ENCODE data around the gene PFAS. TPM values are rescaled to one million over a fixed set of nuclear protein-coding genes. Genes with fewer than 3 reads are reported as not detected.

PFAS gene
- total RNA-seq, 1 donor from 2014 or later = 14.7 TPM

DNA sequence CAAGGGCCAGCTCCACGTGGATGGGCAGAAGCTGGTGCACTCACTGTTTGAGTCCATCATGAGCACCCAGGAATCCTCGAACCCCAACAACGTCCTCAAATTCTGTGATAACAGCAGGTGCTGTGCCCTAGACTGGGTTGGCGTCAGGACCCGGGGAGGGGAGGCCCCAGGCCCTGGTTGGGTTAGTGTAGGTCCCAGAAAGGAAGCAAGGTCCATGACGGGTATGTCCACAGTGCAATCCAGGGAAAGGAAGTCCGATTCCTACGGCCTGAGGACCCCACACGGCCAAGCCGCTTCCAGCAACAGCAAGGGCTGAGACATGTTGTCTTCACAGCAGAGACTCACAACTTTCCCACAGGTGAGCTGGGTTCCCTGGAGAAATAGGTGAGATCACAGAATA, 7.2 kb downstream of the PFAS start:
- intact Hi-C loops (cut with DNase I) = no loop called here
- DNase-seq (ENCODE audit: missing footprints) = no peak
- ATAC-seq = no peak

- no peak for DNase-seq (ENCODE audit: missing footprints)
- ATAC-seq = no peak
- intact Hi-C loops (cut with DNase I) = no loop called here
Observed at GRCh38 chr17:8256691-8257090, 7.6 kb downstream of the PFAS start.

GRCh38 chr17:8257801-8258200, 8.7 kb downstream of the PFAS start:
- intact Hi-C loops (cut with DNase I) = no loop called here
- ATAC-seq = no peak

DNA sequence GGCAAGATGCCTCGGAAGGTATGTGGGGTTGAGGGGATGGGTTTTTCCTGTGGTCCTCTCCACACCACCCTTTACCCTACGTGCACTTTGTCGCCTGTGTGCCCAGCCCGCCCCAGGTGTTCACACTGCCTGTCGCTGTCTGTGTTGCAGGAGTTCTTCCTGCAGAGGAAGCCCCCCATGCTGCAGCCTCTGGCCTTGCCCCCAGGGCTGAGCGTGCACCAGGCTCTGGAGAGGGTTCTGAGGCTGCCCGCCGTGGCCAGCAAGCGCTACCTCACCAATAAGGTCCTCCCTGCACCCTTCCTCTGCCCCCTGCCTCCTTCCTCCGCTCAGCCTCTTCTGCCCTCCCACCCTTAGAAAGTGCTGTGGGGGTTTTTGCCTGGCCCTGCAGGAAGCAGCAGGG, 15.2 kb downstream of the PFAS start:
- intact Hi-C loops (cut with DNase I) = no loop called here
- ATAC-seq (no peak), DNase-seq (ENCODE audit: missing footprints) (no peak)

More at GRCh38 chr17:8257801-8258200, 8.7 kb downstream of the PFAS start:
- no peak for DNase-seq (ENCODE audit: missing footprints)

DNA sequence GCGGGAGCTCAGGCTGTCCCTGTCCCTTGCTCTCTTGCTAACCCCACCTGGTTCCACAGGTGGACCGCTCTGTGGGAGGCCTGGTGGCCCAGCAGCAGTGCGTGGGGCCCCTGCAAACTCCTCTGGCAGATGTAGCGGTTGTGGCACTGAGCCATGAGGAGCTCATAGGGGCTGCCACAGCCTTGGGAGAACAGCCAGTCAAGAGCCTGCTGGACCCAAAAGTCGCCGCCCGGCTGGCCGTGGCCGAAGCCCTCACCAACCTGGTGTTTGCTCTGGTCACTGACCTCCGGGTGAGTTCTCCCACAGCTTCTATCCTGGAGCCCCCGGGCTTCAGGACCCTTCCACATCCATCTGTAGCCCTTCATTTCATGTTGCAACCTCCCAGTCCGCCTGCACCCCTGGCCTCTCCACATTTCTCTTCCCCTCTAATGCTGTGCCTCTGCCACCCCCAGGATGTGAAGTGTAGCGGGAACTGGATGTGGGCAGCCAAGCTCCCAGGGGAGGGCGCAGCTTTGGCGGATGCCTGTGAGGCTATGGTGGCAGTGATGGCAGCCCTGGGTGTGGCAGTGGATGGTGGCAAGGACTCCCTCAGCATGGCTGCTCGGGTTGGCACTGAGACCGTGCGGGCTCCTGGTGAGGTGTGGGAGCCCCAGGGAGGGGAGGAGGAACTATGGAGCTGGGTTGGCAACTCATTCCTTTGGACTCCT, 15.9 kb downstream of the PFAS start:
- intact Hi-C loops (cut with DNase I) = no loop called here
- peak; percentile 18 for ATAC-seq
- no peak for DNase-seq (ENCODE audit: missing footprints)

DNA sequence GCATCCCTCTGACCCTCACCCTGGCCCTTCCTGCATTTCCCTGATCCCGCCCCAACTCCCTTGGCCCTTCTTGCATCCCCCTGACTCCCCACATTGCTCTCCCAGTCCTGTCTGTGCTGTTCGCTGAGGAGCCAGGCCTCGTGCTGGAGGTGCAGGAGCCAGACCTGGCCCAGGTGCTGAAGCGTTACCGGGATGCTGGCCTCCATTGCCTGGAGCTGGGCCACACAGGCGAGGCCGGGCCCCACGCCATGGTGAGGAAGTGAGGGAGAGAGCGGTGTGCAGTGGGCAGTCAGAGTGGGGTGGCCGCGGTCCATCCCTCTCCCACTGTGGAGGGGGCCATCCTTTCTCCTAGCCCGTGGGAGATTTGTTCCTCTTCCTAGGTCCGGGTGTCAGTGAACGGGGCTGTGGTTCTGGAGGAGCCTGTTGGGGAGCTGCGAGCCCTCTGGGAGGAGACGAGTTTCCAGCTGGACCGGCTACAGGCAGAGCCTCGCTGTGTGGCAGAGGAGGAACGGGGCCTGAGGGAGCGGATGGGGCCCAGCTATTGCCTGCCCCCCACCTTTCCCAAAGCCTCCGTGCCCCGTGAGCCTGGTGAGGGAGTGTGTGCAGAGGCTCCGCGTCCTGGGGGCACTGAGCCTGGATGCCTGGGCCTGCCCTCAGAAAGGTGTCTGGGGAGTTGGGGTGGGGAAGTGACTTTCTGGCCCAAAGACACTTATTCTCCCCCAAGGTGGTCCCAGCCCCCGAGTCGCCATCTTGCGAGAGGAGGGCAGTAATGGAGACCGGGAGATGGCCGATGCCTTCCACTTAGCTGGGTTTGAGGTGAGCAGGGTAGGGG, 17.8 kb downstream of the PFAS start:
- DNase-seq (ENCODE audit: missing footprints) (no peak), ATAC-seq (no peak)
- intact Hi-C loops (cut with DNase I) = no loop called here

- DNase-seq (ENCODE audit: missing footprints) (no peak), ATAC-seq (no peak)
- intact Hi-C loops (cut with DNase I) = no loop called here
Observed at GRCh38 chr17:8267480-8268147, 18.5 kb downstream of the PFAS start.

DNA sequence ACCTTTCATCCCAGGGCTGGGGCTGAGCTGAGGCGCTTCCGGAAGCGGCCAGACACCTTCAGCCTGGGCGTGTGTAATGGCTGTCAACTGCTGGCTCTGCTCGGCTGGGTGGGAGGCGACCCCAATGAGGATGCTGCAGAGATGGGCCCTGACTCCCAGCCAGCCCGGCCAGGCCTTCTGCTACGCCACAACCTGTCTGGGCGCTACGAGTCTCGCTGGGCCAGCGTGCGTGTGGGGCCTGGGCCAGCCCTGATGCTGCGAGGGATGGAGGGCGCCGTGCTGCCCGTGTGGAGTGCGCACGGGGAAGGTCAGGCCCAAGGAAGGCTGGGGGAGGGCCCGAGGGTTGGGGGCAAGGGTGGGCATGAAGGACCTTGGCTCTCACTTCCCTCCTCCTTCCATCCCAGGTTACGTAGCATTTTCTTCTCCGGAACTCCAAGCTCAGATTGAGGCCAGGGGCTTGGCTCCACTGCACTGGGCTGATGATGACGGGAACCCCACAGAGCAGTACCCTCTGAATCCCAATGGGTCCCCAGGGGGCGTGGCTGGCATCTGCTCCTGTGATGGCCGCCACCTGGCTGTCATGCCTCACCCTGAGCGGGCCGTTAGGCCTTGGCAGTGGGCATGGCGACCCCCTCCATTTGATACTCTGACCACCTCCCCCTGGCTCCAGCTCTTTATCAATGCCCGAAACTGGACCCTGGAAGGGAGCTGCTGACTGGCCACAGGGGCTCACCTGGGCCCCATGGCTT, 19.6 kb downstream of the PFAS start:
- intact Hi-C loops (cut with DNase I) = no loop called here
- ATAC-seq = no peak
- no peak for DNase-seq (ENCODE audit: missing footprints)

DNA sequence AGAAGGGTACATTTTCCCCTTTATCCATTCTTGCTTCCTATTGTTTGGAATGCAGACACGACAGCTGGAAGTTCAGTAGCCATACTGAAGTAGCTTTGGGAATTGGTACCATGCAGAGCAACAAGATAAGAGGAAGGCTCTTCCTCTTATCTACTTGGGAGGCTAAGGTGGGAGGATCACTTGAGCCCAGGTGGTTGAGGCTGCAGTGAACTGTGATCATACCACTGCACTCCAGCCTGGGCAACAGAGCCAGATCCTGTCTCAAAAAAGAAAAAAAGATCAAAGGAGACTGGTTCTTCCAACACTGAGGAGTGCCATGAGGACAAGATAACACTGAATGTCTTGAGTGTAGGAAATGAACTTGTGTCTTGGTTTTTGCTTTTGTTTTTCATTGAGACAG, 23.3 kb downstream of the PFAS start:
- intact Hi-C loops (cut with DNase I) = no loop called here
- DNase-seq (ENCODE audit: missing footprints) = no peak
- no peak for ATAC-seq

DNA sequence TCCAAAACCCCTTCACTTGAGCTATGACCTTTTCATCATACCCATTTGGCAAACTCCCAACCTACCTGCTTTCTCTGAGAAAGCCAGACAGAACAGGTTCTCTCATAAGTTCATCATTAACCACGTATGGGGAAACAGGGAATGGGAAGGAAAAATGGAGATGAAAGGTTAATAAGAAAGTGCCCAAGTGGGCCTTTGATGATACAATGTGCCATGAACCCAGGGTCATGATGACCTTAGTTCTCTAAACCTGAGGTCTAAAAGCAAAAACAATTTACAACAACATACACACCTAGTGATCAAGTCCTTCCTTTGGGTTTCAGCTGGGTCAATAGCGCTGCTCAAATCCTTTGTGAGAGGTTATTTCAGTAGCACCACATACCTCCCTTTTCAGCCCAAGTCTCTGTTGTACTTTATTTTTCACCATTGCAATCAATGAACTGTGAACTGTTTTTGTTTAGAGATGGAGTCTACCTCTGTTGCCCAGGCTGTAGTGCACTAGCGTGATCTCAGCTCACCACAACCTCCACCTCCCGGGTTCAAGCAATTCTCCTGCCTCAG, 24.9 kb downstream of the PFAS start:
- intact Hi-C loops (cut with DNase I) = no loop called here
- DNase-seq (ENCODE audit: missing footprints) (no peak), ATAC-seq (no peak)

DNA sequence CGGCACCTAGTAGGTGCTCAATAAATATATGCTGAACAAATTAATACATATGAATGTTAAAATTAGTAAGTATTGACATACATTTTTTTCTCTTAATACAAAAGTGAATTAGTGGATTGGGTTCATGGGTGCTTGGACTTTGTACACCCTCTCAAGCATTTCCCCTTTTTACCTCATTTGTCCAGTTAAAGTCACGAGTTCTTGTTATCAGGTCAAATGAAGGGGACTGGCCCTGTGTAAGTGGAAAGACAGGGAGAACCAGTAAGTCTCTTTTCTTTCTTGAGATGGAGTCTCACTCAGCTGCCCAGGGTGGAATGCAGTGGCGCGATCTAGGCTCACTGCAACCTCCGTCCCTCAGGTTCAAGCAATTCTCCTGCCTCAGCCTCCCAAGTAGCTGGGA, 25.7 kb downstream of the PFAS start:
- DNase-seq (ENCODE audit: missing footprints) = no peak
- intact Hi-C loops (cut with DNase I) = no loop called here

GRCh38 chr17:8275421-8276290, 26.6 kb downstream of the PFAS start:
- intact Hi-C loops (cut with DNase I) = no loop called here
- ATAC-seq (no peak), DNase-seq (ENCODE audit: missing footprints) (no peak)

More for the DNA sequence above, 25.7 kb downstream of the PFAS start:
- no peak for ATAC-seq

GRCh38 chr17:8277317-8277716, 28.2 kb downstream of the PFAS start:
- intact Hi-C loops (cut with DNase I) = no loop called here
- DNase-seq (ENCODE audit: missing footprints) (no peak), ATAC-seq (no peak)

GRCh38 chr17:8282345-8282744, 33.3 kb downstream of the PFAS start:
- intact Hi-C loops (cut with DNase I) = no loop called here
- ATAC-seq (no peak), DNase-seq (ENCODE audit: missing footprints) (no peak)

GRCh38 chr17:8283356-8283755, 34.3 kb downstream of the PFAS start:
- ATAC-seq = no peak
- no peak for DNase-seq (ENCODE audit: missing footprints)
- intact Hi-C loops (cut with DNase I) = no loop called here

DNA sequence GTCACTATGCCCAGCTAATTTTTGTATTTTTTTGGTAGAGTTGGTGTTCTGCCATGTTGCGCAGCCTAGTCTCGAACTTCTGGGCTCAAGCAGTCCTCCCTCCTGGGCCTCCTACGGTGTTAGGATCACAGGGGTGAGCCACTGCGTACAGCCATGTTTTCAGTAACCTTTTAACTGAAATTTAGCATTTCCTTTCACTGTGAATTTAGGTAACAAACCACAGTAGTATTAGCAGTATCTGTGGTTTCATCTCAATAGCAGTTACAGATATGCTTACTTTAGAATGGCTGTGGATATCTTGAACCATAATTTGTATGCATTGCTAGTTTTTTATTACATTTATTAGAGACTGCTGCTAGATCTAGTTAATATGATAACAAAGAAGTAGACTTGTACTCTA, 35.0 kb downstream of the PFAS start:
- no peak for DNase-seq (ENCODE audit: missing footprints)
- ATAC-seq = no peak
- intact Hi-C loops (cut with DNase I) = no loop called here

- no peak for ATAC-seq
- intact Hi-C loops (cut with DNase I) = no loop called here
- no peak for DNase-seq (ENCODE audit: missing footprints)
Observed at GRCh38 chr17:8285270-8286181, 36.4 kb downstream of the PFAS start.
